ENCODE measurements around the gene TRMT6. TPM values are rescaled to one million over a fixed set of nuclear protein-coding genes. Genes with fewer than 3 reads are reported as not detected.

The TRMT6 gene
- total and polyA plus RNA-seq, 10 of the 15 experiments (the other 5 are each of a cell fraction or from before 2014, with no cell fraction given), result 18.2 to 35.5 (median 22.6) TPM

GRCh38 chr20:5950271-5951031 is at the start of gene TRMT6, which contains the start of gene MCM8 (continued):
- TF ChIP-seq YY1 (IDR thresholded peaks at IDR 0.05; ENCODE audit: low read depth, low read length) (0 out of 2 replicates have a peak, but pooled peaks have one; percentile 31), CREM (IDR thresholded peaks at IDR 0.05; ENCODE audit: low read depth) (peak; percentile 59; the same call in 1 of the 2 replicates), PAX5 (IDR thresholded peaks at IDR 0.05; ENCODE audit: borderline replicate concordance, low read depth, low read length) (peak; percentile 47; the same call in 1 of the 2 replicates), ZZZ3 (IDR thresholded peaks at IDR 0.05; ENCODE audit: control insufficient read depth, insufficient read length, low read depth) (no peak), SMAD5 (IDR thresholded peaks at IDR 0.05; ENCODE audit: low read depth) (peak; percentile 88), NKRF (conservative IDR thresholded peaks at IDR 0.05) (peak; percentile 97), DPF2 (IDR thresholded peaks at IDR 0.05) (peak; percentile 64), HCFC1 (IDR thresholded peaks at IDR 0.05; ENCODE audit: low read length) (peak; percentile 64), TCF12 (IDR thresholded peaks at IDR 0.05; ENCODE audit: low read depth, low read length) (peak; percentile 47), EED (IDR thresholded peaks at IDR 0.05; ENCODE audit: low read depth) (peak; percentile 31; the same call in 1 of the 2 replicates), ELK1 (IDR thresholded peaks at IDR 0.05; ENCODE audit: low read depth, low read length) (peak; percentile 91), SPI1 (IDR thresholded peaks at IDR 0.05; ENCODE audit: borderline replicate concordance, insufficient read depth, low read depth, low read length) (peak; percentile 85), ZNF24 (IDR thresholded peaks at IDR 0.05) (no peak), GATAD2B (conservative IDR thresholded peaks at IDR 0.05; ENCODE audit: low read depth) (peak; percentile 65; the same call in 1 of the 2 replicates), TCF3 (IDR thresholded peaks at IDR 0.05; ENCODE audit: borderline replicate concordance, insufficient read depth, low read depth, low read length) (no peak), SIX5 (IDR thresholded peaks at IDR 0.05; ENCODE audit: low read depth, low read length, severe bottlenecking) (peak; percentile 20), FOXM1 (IDR thresholded peaks at IDR 0.05; ENCODE audit: low read depth, low read length) (no peak), BACH1 (IDR thresholded peaks at IDR 0.05; ENCODE audit: borderline replicate concordance) (peak; percentile 61)
- TF ChIP-seq, protein P1, sequence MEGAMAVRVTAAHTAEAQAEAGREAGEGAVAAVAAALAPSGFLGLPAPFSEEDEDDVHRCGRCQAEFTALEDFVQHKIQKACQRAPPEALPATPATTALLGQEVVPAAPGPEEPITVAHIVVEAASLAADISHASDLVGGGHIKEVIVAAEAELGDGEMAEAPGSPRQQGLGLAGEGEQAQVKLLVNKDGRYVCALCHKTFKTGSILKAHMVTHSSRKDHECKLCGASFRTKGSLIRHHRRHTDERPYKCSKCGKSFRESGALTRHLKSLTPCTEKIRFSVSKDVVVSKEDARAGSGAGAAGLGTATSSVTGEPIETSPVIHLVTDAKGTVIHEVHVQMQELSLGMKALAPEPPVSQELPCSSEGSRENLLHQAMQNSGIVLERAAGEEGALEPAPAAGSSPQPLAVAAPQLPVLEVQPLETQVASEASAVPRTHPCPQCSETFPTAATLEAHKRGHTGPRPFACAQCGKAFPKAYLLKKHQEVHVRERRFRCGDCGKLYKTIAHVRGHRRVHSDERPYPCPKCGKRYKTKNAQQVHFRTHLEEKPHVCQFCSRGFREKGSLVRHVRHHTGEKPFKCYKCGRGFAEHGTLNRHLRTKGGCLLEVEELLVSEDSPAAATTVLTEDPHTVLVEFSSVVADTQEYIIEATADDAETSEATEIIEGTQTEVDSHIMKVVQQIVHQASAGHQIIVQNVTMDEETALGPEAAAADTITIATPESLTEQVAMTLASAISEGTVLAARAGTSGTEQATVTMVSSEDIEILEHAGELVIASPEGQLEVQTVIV (IDR thresholded peaks at IDR 0.05; ENCODE audit: borderline replicate concordance, partially characterized antibody), result peak; percentile 92
- TF ChIP-seq, protein P2, sequence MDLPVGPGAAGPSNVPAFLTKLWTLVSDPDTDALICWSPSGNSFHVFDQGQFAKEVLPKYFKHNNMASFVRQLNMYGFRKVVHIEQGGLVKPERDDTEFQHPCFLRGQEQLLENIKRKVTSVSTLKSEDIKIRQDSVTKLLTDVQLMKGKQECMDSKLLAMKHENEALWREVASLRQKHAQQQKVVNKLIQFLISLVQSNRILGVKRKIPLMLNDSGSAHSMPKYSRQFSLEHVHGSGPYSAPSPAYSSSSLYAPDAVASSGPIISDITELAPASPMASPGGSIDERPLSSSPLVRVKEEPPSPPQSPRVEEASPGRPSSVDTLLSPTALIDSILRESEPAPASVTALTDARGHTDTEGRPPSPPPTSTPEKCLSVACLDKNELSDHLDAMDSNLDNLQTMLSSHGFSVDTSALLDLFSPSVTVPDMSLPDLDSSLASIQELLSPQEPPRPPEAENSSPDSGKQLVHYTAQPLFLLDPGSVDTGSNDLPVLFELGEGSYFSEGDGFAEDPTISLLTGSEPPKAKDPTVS (IDR thresholded peaks at IDR 0.05; ENCODE audit: low read depth, low read length), result no peak
- TF ChIP-seq, protein P3, sequence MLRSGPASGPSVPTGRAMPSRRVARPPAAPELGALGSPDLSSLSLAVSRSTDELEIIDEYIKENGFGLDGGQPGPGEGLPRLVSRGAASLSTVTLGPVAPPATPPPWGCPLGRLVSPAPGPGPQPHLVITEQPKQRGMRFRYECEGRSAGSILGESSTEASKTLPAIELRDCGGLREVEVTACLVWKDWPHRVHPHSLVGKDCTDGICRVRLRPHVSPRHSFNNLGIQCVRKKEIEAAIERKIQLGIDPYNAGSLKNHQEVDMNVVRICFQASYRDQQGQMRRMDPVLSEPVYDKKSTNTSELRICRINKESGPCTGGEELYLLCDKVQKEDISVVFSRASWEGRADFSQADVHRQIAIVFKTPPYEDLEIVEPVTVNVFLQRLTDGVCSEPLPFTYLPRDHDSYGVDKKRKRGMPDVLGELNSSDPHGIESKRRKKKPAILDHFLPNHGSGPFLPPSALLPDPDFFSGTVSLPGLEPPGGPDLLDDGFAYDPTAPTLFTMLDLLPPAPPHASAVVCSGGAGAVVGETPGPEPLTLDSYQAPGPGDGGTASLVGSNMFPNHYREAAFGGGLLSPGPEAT (IDR thresholded peaks at IDR 0.05; ENCODE audit: low read depth), result peak; percentile 82

Measured in GM12878 (cell line).